GM19452 (cell line): ENCODE data around the gene MSMP.

Source experiments
- ATAC-seq: cut with Tn5 transposase; IDR thresholded peaks from one replicate; pipeline ENCODE4 v1.9.1; 2021; ENCODE audit not compliant: unreplicated experiment

MSMP gene

GRCh38 chr9:35771943-35772342 lies 17.9 kb upstream of the MSMP start:
- ATAC-seq: no peak

GRCh38 chr9:35771534-35771933 lies 17.5 kb upstream of the MSMP start:
- no peak for ATAC-seq

GRCh38 chr9:35771075-35771433 lies 17.0 kb upstream of the MSMP start:
- ATAC-seq: no peak

- ATAC-seq: no peak
Observed at GRCh38 chr9:35769763-35770162, 15.7 kb upstream of the MSMP start.

- no peak for ATAC-seq
Observed at GRCh38 chr9:35767458-35767857, 13.4 kb upstream of the MSMP start.

GRCh38 chr9:35766997-35767396 lies 12.9 kb upstream of the MSMP start:
- no peak for ATAC-seq

GRCh38 chr9:35763803-35764202 lies 9.7 kb upstream of the MSMP start:
- no peak for ATAC-seq

- no peak for ATAC-seq
Observed at GRCh38 chr9:35763181-35763580, 9.1 kb upstream of the MSMP start.

GRCh38 chr9:35760651-35761050 lies 6.6 kb upstream of the MSMP start:
- ATAC-seq: no peak

GRCh38 chr9:35759795-35760194 lies 5.7 kb upstream of the MSMP start:
- no peak for ATAC-seq

- no peak for ATAC-seq
Observed at GRCh38 chr9:35758475-35759050, 4.5 kb upstream of the MSMP start.

- no peak for ATAC-seq
Observed at GRCh38 chr9:35757892-35758275, 3.8 kb upstream of the MSMP start.

GRCh38 chr9:35757226-35757891 lies 3.3 kb upstream of the MSMP start:
- ATAC-seq: peak; percentile 39

- peak; percentile 57 for ATAC-seq
Observed at GRCh38 chr9:35756275-35757225, 2.5 kb upstream of the MSMP start.

GRCh38 chr9:35755071-35755470 lies 995 bp upstream of the MSMP start:
- no peak for ATAC-seq

- no peak for ATAC-seq
Observed at GRCh38 chr9:35753466-35753865, 610 bp downstream of the MSMP start.

- ATAC-seq: no peak
Observed at GRCh38 chr9:35750256-35750531, 3.9 kb downstream of the MSMP start.

GRCh38 chr9:35749515-35750255 lies 4.4 kb downstream of the MSMP start:
- ATAC-seq: peak; percentile 25

- ATAC-seq: peak; percentile 86
Observed at GRCh38 chr9:35748858-35749514, 5.1 kb downstream of the MSMP start, which contains the start of the genes GBA2 and RGP1. Gene GBA2 (minus strand): TSS chr9:35749228. CDS start chr9:35748704, 524 bp downstream. Gene RGP1 (plus strand): TSS chr9:35749287. CDS start chr9:35749756, 469 bp downstream.

GRCh38 chr9:35748242-35748857 lies 5.7 kb downstream of the MSMP start:
- ATAC-seq: no peak
